HUES64 (cell line): Measurements from ENCODE around the gene TYMP.

Source experiments
- H3K27ac ChIP-seq: 2 replicates; pipeline ENCODE4 v1.7.0; 2013; ENCODE audit warnings: low read depth, low read length, inconsistent platforms
- H3K27me3 ChIP-seq: 2 replicates; pipeline ENCODE4 v1.6.1; 2013; ENCODE audit warnings: mild to moderate bottlenecking, low read length; ENCODE audit not compliant: insufficient read depth
- H3K36me3 ChIP-seq: 2 replicates; pipeline ENCODE4 v1.6.1; 2013; ENCODE audit warnings: mild to moderate bottlenecking, low read length; ENCODE audit not compliant: insufficient read depth
- H3K4me1 ChIP-seq: 2 replicates; pipeline ENCODE4 v1.6.1; 2013; ENCODE audit warnings: mild to moderate bottlenecking, low read length, moderate library complexity; ENCODE audit not compliant: insufficient read depth
- H3K4me3 ChIP-seq: 2 replicates; pipeline ENCODE4 v1.5.1; 2013; ENCODE audit warnings: mild to moderate bottlenecking, low read length, moderate library complexity
- H3K9ac ChIP-seq: 2 replicates; pipeline ENCODE4 v1.6.1; 2013; ENCODE audit warnings: mild to moderate bottlenecking, low read depth, low read length
- H3K9me3 ChIP-seq: 2 replicates; pipeline ENCODE4 v1.6.1; 2013; ENCODE audit warnings: low read depth, low read length; ENCODE audit not compliant: insufficient read depth
- WGBS: fragments of 150-250, 120-280 bp; methylation state at CpG from one replicate; pipeline ENCODE4 v1.1.7; 2013; ENCODE audit warnings: missing lambda C conversion rate; 5-methylcytosine and 5-hydroxymethylcytosine counted together

TYMP gene

DNA sequence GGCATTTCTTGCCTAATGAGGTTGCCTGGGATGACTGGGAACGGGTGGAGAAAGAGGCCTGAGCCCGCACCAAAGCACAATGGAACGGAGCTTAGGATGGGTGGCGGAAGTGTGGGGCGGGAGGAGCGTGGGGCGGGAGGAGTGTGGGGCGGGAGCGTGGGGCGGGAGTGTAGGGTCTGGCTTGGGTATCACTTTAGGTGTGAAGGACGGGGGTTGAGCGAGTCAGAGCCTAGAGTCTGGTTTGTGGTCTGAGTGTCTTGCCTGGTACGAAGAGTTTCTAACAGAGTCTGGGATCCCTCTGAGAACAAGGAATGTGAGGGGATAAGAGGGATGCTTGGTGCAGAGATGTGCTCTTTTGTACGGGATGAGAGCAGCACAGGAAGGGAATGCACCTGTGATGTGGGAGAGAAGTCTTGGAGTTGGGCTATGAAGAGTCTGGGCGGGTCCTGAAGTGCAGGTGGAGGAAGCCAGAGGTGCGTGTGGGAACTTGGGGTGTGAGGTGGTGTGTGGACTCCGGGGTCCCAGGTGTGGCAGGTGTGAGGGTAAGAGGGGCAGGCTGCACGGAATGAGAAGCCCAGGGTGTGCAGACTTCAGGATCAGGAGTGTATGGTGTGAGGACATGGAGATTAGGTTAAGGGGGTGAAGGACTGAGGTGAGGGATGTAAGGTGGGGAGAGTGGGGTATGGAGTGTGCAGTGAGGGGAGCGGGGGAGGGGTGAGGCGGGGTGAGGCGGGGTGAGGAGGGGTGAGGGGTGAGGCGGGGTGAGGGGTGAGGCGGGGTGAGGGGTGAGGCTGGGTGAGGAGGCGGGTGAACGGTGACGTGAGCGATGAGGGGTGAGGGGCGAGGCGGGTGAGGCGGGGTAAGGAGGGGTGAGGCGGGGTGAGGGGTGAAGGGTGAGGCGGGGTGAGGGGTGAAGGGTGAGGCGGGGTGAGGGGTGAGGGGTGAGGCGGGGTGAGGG, 31.9 kb upstream of the TYMP start:
- Histone ChIP-seq H3K36me3 (no peaks in the 10 kb centered on the region), H3K9me3 (no peaks in the 10 kb centered on the region), H3K27me3 (peaks cover 21% of the 10 kb centered on the region), H3K9ac (no peak overlapping the region), H3K27ac (no peak overlapping the region), H3K4me1 (no peaks in the 10 kb centered on the region), H3K4me3 (no peak overlapping the region)
- 75% methylated on average over 20 of the region's 34 CpGs for WGBS

DNA sequence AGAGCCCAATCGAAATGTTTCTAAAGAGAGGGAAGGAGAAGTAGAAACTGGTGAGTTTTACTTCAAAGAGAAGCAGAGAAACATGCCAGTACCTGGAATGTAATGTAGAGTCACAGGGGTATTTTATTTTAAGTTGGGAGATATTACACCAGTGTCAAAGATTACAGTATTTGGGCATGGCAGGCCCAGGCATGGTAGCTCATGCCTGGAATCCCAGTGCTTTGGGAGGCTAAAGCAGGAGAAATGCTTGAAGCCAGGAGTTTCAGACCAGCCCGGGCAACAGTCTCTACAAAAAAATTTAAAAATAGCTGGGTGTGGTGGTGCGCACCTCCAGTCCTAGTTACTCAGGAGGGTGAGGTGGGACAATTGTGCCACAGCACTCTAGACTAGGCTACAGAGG, 30.2 kb upstream of the TYMP start:
- H3K27ac ChIP-seq = no peak overlapping the region
- peaks cover 5% of the 10 kb centered on the region; the same call in 1 of the 2 replicates for H3K4me1 ChIP-seq
- no peaks in the 10 kb centered on the region for H3K9me3 ChIP-seq
- H3K36me3 ChIP-seq = no peaks in the 10 kb centered on the region
- H3K27me3 ChIP-seq = peaks cover 20% of the 10 kb centered on the region
- no peak overlapping the region for H3K4me3 ChIP-seq
- H3K9ac ChIP-seq = no peak overlapping the region
- WGBS = 92% methylated on average over 3 of the region's 3 CpGs

DNA sequence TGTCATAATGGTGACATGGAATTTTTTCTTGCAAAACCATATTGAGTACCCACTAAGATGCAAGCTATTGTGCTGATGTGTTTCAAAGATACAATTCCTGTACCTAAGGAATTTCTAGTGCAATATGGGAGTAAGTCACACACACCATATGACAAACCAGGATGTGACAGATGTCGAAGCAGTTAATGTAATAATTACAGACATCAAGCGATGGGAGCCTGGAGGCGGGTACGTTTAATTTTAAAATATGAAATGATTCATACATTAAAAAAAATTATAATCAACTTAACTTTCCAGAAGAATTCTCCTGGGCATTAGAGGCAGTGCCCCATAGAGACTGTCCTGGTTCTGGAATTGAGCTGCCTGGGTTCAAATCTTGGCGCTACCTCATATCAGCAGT, 26.9 kb upstream of the TYMP start:
- no peak overlapping the region for H3K9ac ChIP-seq
- H3K4me3 ChIP-seq = no peak overlapping the region
- H3K9me3 ChIP-seq = no peaks in the 10 kb centered on the region
- WGBS = 95% methylated on average over 1 of the region's 5 CpGs
- H3K27ac ChIP-seq = no peak overlapping the region
- no peaks in the 10 kb centered on the region; the same call in 1 of the 2 replicates for H3K27me3 ChIP-seq
- H3K36me3 ChIP-seq = no peaks in the 10 kb centered on the region
- H3K4me1 ChIP-seq = peaks cover 5% of the 10 kb centered on the region; the same call in 1 of the 2 replicates

DNA sequence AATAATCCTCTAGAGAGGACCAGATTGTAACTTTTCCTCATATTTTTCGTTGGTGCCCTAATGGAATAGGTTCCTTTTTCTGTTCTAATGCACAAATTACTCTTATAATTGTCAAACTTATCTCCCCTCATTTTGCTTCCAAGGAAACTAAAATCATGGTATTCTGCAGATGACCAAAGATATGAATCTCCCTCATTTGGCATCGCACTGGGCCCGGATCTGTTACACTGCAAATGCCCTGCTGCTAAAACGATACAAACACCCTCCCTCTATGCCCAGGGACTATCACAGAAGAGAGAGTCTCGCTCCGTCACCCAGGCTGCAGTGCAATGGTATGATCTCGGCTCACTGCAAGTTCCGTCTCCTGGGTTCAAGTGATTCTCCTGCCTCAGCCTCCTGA, 23.5 kb upstream of the TYMP start:
- H3K9me3 ChIP-seq = no peaks in the 10 kb centered on the region
- H3K36me3 ChIP-seq = no peaks in the 10 kb centered on the region
- no peaks in the 10 kb centered on the region; the same call in 1 of the 2 replicates for H3K27me3 ChIP-seq
- peaks cover 5% of the 10 kb centered on the region; the same call in 1 of the 2 replicates for H3K4me1 ChIP-seq
- H3K9ac ChIP-seq = no peak overlapping the region
- 94% methylated on average over 8 of the region's 8 CpGs for WGBS
- no peak overlapping the region for H3K4me3 ChIP-seq
- H3K27ac ChIP-seq = no peak overlapping the region

DNA sequence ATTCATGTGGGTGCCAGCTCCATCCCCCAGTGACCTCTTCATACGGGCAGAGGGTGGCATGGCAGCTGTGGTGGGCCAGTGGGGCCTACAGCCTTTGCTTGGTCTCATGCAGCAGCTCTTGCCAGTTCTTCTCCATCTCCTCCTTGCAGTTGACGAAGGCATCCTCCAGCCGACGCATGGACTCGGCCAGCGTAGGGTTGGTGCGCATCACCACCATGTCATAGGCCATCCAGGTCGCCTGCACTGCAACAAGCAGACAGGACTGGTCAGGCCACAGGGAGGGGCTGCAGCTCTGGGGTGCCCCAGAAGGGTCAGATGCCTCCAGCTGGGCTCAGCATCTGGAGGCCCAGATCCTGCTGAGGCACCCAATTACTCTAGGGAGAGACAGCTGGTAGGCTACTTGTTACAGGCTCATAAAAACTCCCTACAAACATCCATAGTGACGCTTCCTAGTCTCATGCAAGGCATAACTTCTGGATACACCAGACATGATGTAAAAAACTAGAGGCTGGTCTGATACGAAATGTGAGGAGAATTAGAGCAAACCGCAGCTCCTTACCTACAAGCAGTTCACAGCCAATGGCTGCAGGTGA, 21.4 kb upstream of the TYMP start:
- no peak overlapping the region for H3K9ac ChIP-seq
- no peaks in the 10 kb centered on the region; the same call in 1 of the 2 replicates for H3K27me3 ChIP-seq
- no peaks in the 10 kb centered on the region for H3K36me3 ChIP-seq
- peaks cover 5% of the 10 kb centered on the region; the same call in 1 of the 2 replicates for H3K4me1 ChIP-seq
- no peak overlapping the region for H3K27ac ChIP-seq
- 95% methylated on average over 11 of the region's 11 CpGs for WGBS
- no peaks in the 10 kb centered on the region for H3K9me3 ChIP-seq
- no peak overlapping the region for H3K4me3 ChIP-seq

- 93% methylated on average over 8 of the region's 8 CpGs for WGBS
- H3K27me3 ChIP-seq = peaks cover 1% of the 10 kb centered on the region; the same call in 1 of the 2 replicates
- H3K27ac ChIP-seq = no peak overlapping the region
- no peaks in the 10 kb centered on the region for H3K9me3 ChIP-seq
- H3K4me1 ChIP-seq = peaks cover 3% of the 10 kb centered on the region; the same call in 1 of the 2 replicates
- no peak overlapping the region for H3K4me3 ChIP-seq
- no peaks in the 10 kb centered on the region for H3K36me3 ChIP-seq
- no peak overlapping the region for H3K9ac ChIP-seq
Measured at GRCh38 chr22:50550395-50550794, 20.6 kb upstream of the TYMP start.

DNA sequence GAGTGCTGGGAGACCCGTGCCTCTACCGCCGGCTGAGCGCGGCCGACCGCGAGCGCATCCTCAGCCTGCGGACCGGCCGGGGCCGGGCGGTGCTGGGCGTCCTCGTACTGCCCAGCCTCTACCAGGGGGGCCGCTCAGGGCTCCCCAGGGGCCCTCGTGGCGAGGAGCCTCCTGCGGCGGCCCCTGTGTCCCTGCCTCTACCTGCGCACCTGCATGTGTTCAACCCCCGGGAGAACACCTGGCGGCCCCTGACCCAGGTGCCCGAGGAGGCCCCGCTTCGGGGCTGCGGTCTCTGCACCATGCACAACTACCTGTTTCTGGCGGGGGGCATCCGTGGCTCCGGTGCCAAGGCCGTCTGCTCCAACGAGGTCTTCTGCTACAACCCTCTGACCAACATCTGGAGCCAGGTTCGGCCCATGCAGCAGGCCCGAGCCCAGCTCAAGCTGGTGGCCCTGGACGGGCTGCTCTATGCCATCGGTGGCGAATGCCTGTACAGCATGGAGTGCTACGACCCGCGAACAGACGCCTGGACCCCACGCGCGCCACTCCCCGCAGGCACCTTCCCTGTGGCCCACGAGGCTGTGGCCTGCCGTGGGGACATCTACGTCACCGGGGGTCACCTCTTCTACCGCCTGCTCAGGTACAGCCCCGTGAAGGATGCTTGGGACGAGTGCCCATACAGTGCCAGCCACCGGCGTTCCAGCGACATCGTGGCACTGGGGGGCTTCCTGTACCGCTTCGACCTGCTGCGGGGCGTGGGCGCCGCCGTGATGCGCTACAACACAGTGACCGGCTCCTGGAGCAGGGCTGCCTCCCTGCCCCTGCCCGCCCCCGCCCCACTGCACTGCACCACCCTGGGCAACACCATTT, 19.3 kb upstream of the TYMP start:
- no peaks in the 10 kb centered on the region for H3K4me1 ChIP-seq
- no peak overlapping the region for H3K9ac ChIP-seq
- no peak overlapping the region for H3K4me3 ChIP-seq
- no peaks in the 10 kb centered on the region for H3K36me3 ChIP-seq
- peaks cover 12% of the 10 kb centered on the region for H3K27me3 ChIP-seq
- WGBS = 95% methylated on average over 68 of the region's 68 CpGs
- no peak overlapping the region for H3K27ac ChIP-seq
- H3K9me3 ChIP-seq = no peaks in the 10 kb centered on the region

DNA sequence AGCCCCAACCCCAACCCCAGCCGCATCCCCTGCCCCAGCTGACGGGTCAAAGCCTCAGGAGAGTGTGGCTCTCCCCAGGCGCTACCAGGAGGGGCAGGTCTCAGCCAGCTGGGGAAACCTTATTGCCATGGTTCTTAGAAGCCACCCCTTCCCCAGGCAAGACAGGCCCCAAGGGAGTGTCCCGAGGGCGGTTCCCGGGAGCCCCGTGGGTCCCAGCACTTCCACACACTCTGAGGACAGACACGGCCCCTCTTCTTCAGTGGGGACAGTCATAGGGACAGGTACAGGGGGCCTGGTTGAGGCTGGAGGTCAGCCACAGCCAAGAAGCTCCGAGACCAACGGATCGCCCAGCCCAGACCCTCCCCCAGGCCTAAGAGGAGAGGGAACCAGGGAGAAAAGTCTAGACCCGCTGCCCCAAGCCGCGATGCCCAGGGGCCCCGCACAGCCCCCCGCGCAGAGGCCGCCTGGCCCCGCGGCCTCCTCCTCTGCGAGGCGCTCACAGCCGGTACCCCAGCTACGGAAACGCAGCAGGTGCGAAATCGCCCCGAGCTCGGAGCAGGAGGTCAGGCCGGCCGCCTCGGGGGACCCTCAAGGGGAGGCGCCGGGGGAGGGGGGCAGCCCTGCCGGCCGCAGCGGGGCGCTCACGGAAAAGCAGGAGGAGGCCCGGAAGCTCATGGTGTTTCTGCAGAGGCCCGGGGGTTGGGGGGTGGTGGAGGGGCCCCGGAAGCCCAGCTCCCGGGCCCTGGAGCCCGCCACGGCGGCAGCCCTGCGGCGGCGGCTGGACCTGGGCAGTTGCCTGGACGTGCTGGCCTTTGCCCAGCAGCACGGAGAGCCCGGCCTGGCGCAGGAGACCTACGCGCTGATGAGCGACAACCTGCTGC, 18.5 kb upstream of the TYMP start:
- Histone ChIP-seq H3K4me3 (no peak overlapping the region), H3K36me3 (no peaks in the 10 kb centered on the region), H3K4me1 (no peaks in the 10 kb centered on the region), H3K27ac (no peak overlapping the region), H3K27me3 (peaks cover 19% of the 10 kb centered on the region), H3K9me3 (no peaks in the 10 kb centered on the region), H3K9ac (no peak overlapping the region)
- 94% methylated on average over 56 of the region's 56 CpGs for WGBS

DNA sequence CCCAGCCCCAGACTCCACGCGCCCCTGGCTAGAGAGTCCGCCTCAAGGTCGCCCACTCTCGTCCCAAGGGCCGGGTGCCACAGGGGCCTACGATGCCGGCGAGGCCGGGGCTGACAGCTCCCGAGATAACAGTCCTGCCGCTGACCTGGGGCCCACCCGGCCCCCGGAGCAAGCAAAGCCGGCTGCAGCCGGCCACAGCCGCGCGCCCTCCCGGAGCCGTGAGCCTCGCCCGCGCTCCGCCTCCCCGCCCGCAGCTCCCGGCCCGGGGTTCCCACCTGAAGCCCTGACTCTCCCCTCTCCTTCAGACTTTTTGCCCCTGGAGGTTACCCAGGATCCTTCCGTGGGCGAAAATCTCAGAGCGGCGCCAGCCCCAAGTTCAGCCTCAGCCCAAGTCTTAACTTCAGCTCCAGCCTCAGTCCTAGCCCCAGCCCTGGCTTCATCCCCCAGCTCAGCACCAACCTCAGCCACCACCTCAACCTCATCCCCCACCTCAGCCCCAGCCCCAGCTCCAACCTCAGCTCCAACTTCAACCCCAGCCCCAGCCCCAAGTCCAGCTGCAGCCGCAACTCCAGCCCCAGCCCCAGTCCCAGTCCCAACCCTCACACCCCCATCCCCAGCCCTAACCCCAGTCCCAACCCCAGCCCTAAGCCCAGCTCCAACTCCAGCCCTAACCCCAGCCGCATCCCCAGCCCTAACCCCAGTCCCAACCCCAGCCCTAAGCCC, 17.6 kb upstream of the TYMP start:
- H3K27ac ChIP-seq = no peak overlapping the region
- no peak overlapping the region for H3K4me3 ChIP-seq
- WGBS = 94% methylated on average over 35 of the region's 35 CpGs
- no peaks in the 10 kb centered on the region for H3K4me1 ChIP-seq
- H3K9me3 ChIP-seq = no peaks in the 10 kb centered on the region
- H3K27me3 ChIP-seq = peaks cover 21% of the 10 kb centered on the region
- no peak overlapping the region for H3K9ac ChIP-seq
- no peaks in the 10 kb centered on the region for H3K36me3 ChIP-seq
